ENCODE results near the gene TNS3. TPM values are rescaled to one million over a fixed set of nuclear protein-coding genes. Genes with fewer than 3 reads are reported as not detected.

Gene TNS3
- total RNA-seq, 1 donor from 2014 or later: 30.3 TPM

DNA sequence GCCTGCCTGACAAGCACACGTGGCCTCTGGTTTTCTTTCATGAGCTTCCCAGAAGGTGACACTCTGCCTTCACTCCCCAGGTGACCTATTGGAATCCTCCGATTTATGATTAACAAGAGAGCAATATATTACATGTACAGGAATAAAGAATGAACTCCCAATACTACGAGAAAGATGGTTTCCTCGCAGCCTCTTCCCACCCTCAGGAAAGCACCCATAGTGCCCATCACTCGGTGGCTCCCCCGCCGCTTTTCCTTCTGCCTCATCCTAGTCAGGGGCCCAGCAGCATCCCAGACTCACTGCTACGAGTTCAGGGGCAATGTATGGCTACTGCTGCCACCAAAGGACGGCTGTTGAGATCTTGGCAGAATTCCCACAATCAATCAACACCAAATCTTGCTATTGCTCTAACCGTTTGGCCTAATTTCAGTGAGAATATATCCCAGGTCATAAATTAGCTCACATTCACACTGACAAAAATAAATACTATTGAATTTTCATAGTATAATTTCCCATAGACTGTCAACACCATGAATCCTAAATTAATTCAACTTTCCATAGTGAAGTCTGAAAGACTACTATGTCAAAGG lies 196.3 kb downstream of the TNS3 start:
- ATAC-seq (ENCODE audit: low read depth): no peak
- no peak for DNase-seq
- H3K27me3 Mint-ChIP-seq: no peaks in the 10 kb centered on the region
- H3K9me3 Mint-ChIP-seq: no peaks in the 10 kb centered on the region
- no peak overlapping the region for H3K27ac Mint-ChIP-seq
- ChIA-PET POLR2A (no interaction called here), CTCF (no interaction called here)
- intact Hi-C loops (cut with micrococcal nuclease): no loop called here
- peaks cover 55% of the 10 kb centered on the region for H3K36me3 Mint-ChIP-seq (ENCODE audit: low read depth)
- TF ChIP-seq, protein P1, sequence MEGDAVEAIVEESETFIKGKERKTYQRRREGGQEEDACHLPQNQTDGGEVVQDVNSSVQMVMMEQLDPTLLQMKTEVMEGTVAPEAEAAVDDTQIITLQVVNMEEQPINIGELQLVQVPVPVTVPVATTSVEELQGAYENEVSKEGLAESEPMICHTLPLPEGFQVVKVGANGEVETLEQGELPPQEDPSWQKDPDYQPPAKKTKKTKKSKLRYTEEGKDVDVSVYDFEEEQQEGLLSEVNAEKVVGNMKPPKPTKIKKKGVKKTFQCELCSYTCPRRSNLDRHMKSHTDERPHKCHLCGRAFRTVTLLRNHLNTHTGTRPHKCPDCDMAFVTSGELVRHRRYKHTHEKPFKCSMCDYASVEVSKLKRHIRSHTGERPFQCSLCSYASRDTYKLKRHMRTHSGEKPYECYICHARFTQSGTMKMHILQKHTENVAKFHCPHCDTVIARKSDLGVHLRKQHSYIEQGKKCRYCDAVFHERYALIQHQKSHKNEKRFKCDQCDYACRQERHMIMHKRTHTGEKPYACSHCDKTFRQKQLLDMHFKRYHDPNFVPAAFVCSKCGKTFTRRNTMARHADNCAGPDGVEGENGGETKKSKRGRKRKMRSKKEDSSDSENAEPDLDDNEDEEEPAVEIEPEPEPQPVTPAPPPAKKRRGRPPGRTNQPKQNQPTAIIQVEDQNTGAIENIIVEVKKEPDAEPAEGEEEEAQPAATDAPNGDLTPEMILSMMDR (IDR thresholded peaks at IDR 0.05): no peak
- no peak overlapping the region for H3K4me3 Mint-ChIP-seq
- peaks cover 13% of the 10 kb centered on the region for H3K4me1 Mint-ChIP-seq

DNA sequence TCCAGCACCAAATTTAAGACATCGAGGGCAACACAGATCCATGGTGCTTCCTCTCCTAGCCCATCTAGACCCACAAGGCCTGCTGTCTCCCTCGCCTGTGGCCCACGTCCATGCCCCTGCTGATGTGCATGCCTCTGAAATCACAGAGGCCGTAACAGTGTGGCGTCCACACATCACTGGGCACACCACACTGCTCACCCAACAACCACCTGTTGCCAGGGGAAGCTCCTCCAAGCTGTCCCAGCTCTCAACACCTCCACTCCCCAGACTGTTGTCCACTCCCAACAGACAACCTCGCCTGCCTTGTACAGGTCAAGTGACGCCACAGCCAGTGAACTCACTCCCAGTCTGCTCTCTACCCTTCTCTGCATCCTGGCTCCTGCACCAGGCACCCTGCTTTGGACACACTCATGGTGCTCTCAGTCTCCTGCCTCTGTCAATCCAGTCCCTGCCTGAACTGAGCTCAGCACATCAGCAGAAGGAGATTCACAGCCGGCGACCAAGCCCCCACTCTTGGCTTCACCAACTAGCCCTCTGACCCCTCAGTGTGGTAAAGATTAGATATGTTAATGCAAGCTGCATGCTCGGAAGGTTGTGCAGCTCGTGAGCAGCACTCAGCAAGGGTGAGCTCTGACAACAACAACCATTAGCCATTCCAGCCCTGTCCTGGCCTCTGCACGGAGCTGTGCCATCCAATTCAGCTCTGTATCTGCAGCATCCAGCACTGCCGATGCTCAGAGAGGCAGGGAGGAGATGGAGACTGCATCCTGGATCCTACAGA lies 197.0 kb downstream of the TNS3 start:
- Mint-ChIP-seq H3K27me3 (no peaks in the 10 kb centered on the region), H3K36me3 (ENCODE audit: low read depth) (peaks cover 54% of the 10 kb centered on the region), H3K4me1 (peaks cover 10% of the 10 kb centered on the region), H3K4me3 (no peak overlapping the region), H3K9me3 (no peaks in the 10 kb centered on the region), H3K27ac (no peak overlapping the region)
- CTCF ChIA-PET: no interaction called here
- ATAC-seq (ENCODE audit: low read depth): no peak
- POLR2A ChIA-PET: no interaction called here
- TF ChIP-seq, protein P1 (IDR thresholded peaks at IDR 0.05): no peak
- intact Hi-C loops (cut with micrococcal nuclease): no loop called here
- no peak for DNase-seq

DNA sequence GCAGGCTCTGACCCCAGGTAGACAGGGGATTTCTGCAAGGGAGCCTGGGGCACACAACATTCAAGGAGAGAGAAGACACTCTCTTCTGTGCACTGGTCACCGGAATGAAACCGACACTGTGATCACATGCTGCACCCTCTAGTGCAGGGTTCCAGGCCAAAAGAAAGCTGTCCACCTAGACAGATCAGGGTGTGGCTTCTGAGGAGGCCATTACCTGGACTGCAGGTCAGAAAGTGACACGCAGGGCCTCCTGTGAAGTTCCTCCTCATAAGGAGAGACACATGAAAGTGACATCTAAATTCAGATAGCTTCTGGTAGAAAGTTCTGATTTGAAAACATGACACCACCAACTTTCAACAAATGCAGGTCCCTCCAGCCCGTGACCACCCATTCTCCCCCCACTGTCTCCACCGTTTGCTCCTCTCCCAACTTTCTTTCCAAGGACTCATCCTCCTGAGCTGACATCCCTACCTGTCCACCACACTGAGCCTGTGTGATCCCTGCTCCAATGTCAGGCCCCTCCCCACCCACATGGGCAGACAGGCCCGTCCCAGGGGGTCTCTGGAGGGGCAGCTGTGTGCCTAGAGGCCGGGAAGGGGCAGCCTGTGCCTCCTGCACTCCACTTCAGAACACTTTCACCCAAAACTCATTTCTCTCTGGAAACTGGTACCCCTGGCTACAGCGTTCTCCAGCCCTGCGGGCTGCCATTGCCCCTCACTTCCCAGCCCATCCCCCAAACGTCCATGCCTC lies 198.0 kb downstream of the TNS3 start:
- Mint-ChIP-seq H3K36me3 (ENCODE audit: low read depth) (peaks cover 54% of the 10 kb centered on the region), H3K4me1 (peaks cover 1% of the 10 kb centered on the region), H3K27ac (no peak overlapping the region), H3K9me3 (no peaks in the 10 kb centered on the region), H3K4me3 (no peak overlapping the region), H3K27me3 (no peaks in the 10 kb centered on the region)
- TF ChIP-seq, protein P1 (IDR thresholded peaks at IDR 0.05): no peak
- DNase-seq: no peak
- POLR2A ChIA-PET: no interaction called here
- no peak for ATAC-seq (ENCODE audit: low read depth)
- intact Hi-C loops (cut with micrococcal nuclease): no loop called here
- CTCF ChIA-PET: no interaction called here

DNA sequence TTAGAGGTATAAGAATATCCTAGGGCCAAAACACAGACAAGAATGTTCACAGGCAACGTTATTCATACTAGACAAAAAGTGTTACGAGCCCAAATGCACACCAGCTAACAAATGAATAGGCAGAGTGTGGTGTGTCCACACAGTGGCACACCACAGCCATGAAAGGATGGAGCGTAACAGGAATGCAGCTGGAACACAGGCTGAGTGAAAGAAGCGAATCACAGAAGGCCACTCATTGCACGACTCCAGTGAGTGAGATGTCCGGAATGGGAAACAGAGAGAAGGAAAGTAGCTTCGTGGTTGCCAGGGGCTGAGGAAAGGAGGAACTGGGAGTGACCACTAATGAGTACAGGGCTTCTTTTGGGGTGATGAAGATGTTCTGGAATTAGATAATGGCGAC lies 198.8 kb downstream of the TNS3 start:
- Mint-ChIP-seq H3K9me3 (no peaks in the 10 kb centered on the region), H3K36me3 (ENCODE audit: low read depth) (peaks cover 56% of the 10 kb centered on the region), H3K27ac (no peak overlapping the region), H3K4me1 (no peaks in the 10 kb centered on the region), H3K27me3 (no peaks in the 10 kb centered on the region), H3K4me3 (no peak overlapping the region)
- TF ChIP-seq, protein P1 (IDR thresholded peaks at IDR 0.05): no peak
- ATAC-seq (ENCODE audit: low read depth) (no peak), DNase-seq (no peak)
- intact Hi-C loops (cut with micrococcal nuclease): no loop called here
- ChIA-PET POLR2A (no interaction called here), CTCF (no interaction called here)

DNA sequence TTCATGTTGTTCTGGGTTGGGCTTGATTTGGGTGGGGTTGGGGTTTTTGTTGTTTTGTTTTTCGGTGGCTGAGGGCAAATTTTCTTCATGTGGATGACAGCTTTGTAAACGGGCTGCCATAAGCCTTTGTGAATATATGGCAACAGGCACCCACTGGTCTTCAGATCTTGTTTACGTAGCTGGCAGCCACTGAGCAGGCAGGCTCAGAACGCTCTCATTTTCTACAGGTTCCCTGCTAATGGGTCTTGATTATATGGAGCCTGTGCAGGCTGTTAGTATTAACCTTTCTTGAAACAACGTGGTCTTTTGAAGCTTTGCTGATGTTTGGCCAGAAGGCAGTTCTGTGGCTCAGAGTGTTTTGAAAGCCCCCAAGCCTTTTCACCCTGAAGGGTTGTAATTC lies 199.7 kb downstream of the TNS3 start:
- H3K4me3 Mint-ChIP-seq: no peak overlapping the region
- DNase-seq (no peak), ATAC-seq (ENCODE audit: low read depth) (no peak)
- H3K36me3 Mint-ChIP-seq (ENCODE audit: low read depth): peaks cover 57% of the 10 kb centered on the region
- TF ChIP-seq, protein P1 (IDR thresholded peaks at IDR 0.05): no peak
- CTCF ChIA-PET: no interaction called here
- H3K27ac Mint-ChIP-seq: no peak overlapping the region
- intact Hi-C loops (cut with micrococcal nuclease): no loop called here
- POLR2A ChIA-PET: no interaction called here
- H3K4me1 Mint-ChIP-seq: no peaks in the 10 kb centered on the region
- H3K9me3 Mint-ChIP-seq: no peaks in the 10 kb centered on the region
- no peaks in the 10 kb centered on the region for H3K27me3 Mint-ChIP-seq

Measured in activated B cell treated with CpG ODN at 0.5 μM for 24 hours (primary cell).